ENCODE measurements around the gene SKIL. TPM values are rescaled to one million over a fixed set of nuclear protein-coding genes. Genes with fewer than 3 reads are reported as not detected.
A peak's percentile ranks its signal among the peaks of the same experiment; 100 is the strongest.

The SKIL gene
- total RNA-seq, 1 experiment from 2014 or later, result 15.1 TPM

- peak overlapping the region; percentile 90 for H2AFZ ChIP-seq (ENCODE audit: low read depth, low read length, poor library complexity, severe bottlenecking)
- POLR2A ChIA-PET, result no interaction called here
These were observed 27.1 kb upstream of the SKIL start for GRCh38 chr3:170330366-170330765.

DNA sequence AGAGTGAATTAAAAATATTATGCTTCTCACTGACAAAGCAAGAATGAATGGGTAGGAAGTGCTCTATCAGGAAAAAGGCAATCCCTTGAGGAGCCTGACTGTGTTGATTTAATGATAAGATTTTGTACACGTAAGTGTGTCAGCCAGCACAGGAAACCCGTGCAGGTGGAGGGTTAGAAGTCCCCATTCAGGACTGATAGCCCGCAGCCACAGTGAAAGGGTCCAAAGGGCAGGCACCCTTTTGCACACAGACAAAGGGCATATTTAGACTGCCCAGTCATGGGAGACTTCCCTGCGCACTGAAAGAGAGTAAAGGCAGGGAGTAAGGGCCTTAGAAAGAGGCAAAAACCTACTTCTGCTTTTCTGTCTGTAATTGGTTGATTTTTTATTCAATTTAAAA lies 26.4 kb upstream of the SKIL start:
- Histone ChIP-seq H3K9me2 (ENCODE audit: insufficient read depth) (no peaks in the 10 kb centered on the region), H4K20me1 (ENCODE audit: insufficient read depth) (no peaks in the 10 kb centered on the region), H3K4me2 (ENCODE audit: low read length) (0 out of 2 replicates have a peak overlapping the region, but pooled peaks have one; percentile 47), H3K79me2 (ENCODE audit: insufficient read depth, low read length) (no peaks in the 10 kb centered on the region), H3K9ac (ENCODE audit: low read length) (no peak overlapping the region), H3K36me3 (ENCODE audit: control insufficient read depth in 1 of 2, insufficient read depth in 2 of 2, low read length in 2 of 2) (no peaks in the 10 kb centered on the region), H3K27me3 (ENCODE audit: insufficient read depth, low read length) (no peaks in the 10 kb centered on the region), H2AFZ (ENCODE audit: low read depth, low read length, poor library complexity, severe bottlenecking) (no peak overlapping the region), H3K4me1 (ENCODE audit: control insufficient read depth in 1 of 2, insufficient read depth in 2 of 2, low read length in 2 of 2) (peaks cover 13 to 23% of the 10 kb centered on the region in 2 experiments; a peak in 3 of 4 replicates), H3K4me3 (replicated peaks in 1 of 2; ENCODE audit: low read depth in 1 of 2, low read length in 2 of 2) (no peak overlapping the region), H3K27ac (ENCODE audit: low read depth, low read length) (no peak overlapping the region), H3K9me3 (ENCODE audit: control insufficient read depth in 1 of 2, insufficient read depth in 1 of 2, low read depth in 1 of 2, low read length in 2 of 2) (no peaks in the 10 kb centered on the region)
- intact Hi-C loops (cut with micrococcal nuclease), result no loop called here
- ATAC-seq, result no peak
- RAD21 ChIA-PET (ENCODE audit: low non-redundant PET in 1 of 2, low total read pairs in 2 of 2, uncharacterized antibody in 2 of 2, unreplicated experiment in 2 of 2), result no interaction called here
- CTCF ChIA-PET, result no interaction called here
- no peak for DNase-seq (ENCODE audit: low read depth, low spot score)
- no TSS peak for BruUV-seq (replicated peaks)
- POLR2A ChIA-PET, result no interaction called here
- no peak for TF ChIP-seq FOSL1 (IDR thresholded peaks at IDR 0.05; ENCODE audit: low read depth)
- TF ChIP-seq RAD21 (IDR thresholded peaks at IDR 0.05; ENCODE audit: low read depth), result no peak
- no peak for TF ChIP-seq ATF3 (IDR thresholded peaks at IDR 0.05)
- no peak for TF ChIP-seq POLR2AphosphoS5 (IDR thresholded peaks at IDR 0.05; ENCODE audit: low read depth, low read length)
- TF ChIP-seq ZNF274 (IDR thresholded peaks at IDR 0.05; ENCODE audit: low read depth, low read length), result no peak
- TF ChIP-seq TCF7L2 (IDR thresholded peaks at IDR 0.05; ENCODE audit: borderline replicate concordance, extremely low read depth, insufficient read depth, insufficient read length), result no peak
- no peak for TF ChIP-seq EGR1 (IDR thresholded peaks at IDR 0.05; ENCODE audit: low read depth)
- TF ChIP-seq, protein P1, sequence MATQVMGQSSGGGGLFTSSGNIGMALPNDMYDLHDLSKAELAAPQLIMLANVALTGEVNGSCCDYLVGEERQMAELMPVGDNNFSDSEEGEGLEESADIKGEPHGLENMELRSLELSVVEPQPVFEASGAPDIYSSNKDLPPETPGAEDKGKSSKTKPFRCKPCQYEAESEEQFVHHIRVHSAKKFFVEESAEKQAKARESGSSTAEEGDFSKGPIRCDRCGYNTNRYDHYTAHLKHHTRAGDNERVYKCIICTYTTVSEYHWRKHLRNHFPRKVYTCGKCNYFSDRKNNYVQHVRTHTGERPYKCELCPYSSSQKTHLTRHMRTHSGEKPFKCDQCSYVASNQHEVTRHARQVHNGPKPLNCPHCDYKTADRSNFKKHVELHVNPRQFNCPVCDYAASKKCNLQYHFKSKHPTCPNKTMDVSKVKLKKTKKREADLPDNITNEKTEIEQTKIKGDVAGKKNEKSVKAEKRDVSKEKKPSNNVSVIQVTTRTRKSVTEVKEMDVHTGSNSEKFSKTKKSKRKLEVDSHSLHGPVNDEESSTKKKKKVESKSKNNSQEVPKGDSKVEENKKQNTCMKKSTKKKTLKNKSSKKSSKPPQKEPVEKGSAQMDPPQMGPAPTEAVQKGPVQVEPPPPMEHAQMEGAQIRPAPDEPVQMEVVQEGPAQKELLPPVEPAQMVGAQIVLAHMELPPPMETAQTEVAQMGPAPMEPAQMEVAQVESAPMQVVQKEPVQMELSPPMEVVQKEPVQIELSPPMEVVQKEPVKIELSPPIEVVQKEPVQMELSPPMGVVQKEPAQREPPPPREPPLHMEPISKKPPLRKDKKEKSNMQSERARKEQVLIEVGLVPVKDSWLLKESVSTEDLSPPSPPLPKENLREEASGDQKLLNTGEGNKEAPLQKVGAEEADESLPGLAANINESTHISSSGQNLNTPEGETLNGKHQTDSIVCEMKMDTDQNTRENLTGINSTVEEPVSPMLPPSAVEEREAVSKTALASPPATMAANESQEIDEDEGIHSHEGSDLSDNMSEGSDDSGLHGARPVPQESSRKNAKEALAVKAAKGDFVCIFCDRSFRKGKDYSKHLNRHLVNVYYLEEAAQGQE (IDR thresholded peaks at IDR 0.05; ENCODE audit: low read depth), result no peak
- no peak for TF ChIP-seq JUND (IDR thresholded peaks at IDR 0.05)
- TF ChIP-seq EZH2 (IDR thresholded peaks at IDR 0.05), result no peak
- TF ChIP-seq SRF (IDR thresholded peaks at IDR 0.05; ENCODE audit: low read depth), result no peak
- no peak for TF ChIP-seq SP1 (IDR thresholded peaks at IDR 0.05; ENCODE audit: low read depth)
- no peak for TF ChIP-seq ELF1 (IDR thresholded peaks at IDR 0.05; ENCODE audit: borderline replicate concordance, low read depth)

More at GRCh38 chr3:170330366-170330765, 27.1 kb upstream of the SKIL start:
- Histone ChIP-seq H3K4me1 (ENCODE audit: control insufficient read depth in 1 of 2, insufficient read depth in 2 of 2, low read length in 2 of 2) (peaks cover 13 to 23% of the 10 kb centered on the region in 2 experiments; a peak in 3 of 4 replicates), H3K9me3 (ENCODE audit: control insufficient read depth in 1 of 2, insufficient read depth in 1 of 2, low read depth in 1 of 2, low read length in 2 of 2) (no peaks in the 10 kb centered on the region), H3K36me3 (ENCODE audit: control insufficient read depth in 1 of 2, insufficient read depth in 2 of 2, low read length in 2 of 2) (no peaks in the 10 kb centered on the region), H3K9ac (ENCODE audit: low read length) (no peak overlapping the region), H3K27ac (ENCODE audit: low read depth, low read length) (no peak overlapping the region), H3K79me2 (ENCODE audit: insufficient read depth, low read length) (no peaks in the 10 kb centered on the region), H3K4me2 (ENCODE audit: low read length) (peak overlapping the region; percentile 47), H3K27me3 (ENCODE audit: insufficient read depth, low read length) (no peaks in the 10 kb centered on the region), H4K20me1 (ENCODE audit: insufficient read depth) (no peaks in the 10 kb centered on the region), H3K9me2 (ENCODE audit: insufficient read depth) (no peaks in the 10 kb centered on the region), H3K4me3 (replicated peaks in 1 of 2; ENCODE audit: low read depth in 1 of 2, low read length in 2 of 2) (0 out of 4 replicates have a peak overlapping the region, but pooled peaks of 1 of the 2 experiments have one; percentile 11)
- RAD21 ChIA-PET (ENCODE audit: low non-redundant PET in 1 of 2, low total read pairs in 2 of 2, uncharacterized antibody in 2 of 2, unreplicated experiment in 2 of 2), result no interaction called here
- intact Hi-C loops (cut with micrococcal nuclease), result no loop called here
- CTCF ChIA-PET, result no interaction called here
- no TSS peak for BruUV-seq (replicated peaks)
- TF ChIP-seq ELF1 (IDR thresholded peaks at IDR 0.05; ENCODE audit: borderline replicate concordance, low read depth), result no peak
- TF ChIP-seq, protein P2, sequence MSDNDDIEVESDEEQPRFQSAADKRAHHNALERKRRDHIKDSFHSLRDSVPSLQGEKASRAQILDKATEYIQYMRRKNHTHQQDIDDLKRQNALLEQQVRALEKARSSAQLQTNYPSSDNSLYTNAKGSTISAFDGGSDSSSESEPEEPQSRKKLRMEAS (IDR thresholded peaks at IDR 0.05), result no peak
- TF ChIP-seq FOSL1 (IDR thresholded peaks at IDR 0.05; ENCODE audit: low read depth), result peak; percentile 79
- TF ChIP-seq SP1 (IDR thresholded peaks at IDR 0.05; ENCODE audit: low read depth), result peak; percentile 35; the same call in 1 of the 2 replicates
- no peak for TF ChIP-seq RAD21 (IDR thresholded peaks at IDR 0.05; ENCODE audit: low read depth)
- no peak for TF ChIP-seq ZNF274 (IDR thresholded peaks at IDR 0.05; ENCODE audit: low read depth, low read length)
- peak; percentile 52 for TF ChIP-seq JUND (IDR thresholded peaks at IDR 0.05)
- TF ChIP-seq EZH2 (IDR thresholded peaks at IDR 0.05), result no peak
- ATAC-seq (peak; percentile 80), DNase-seq (ENCODE audit: low read depth, low spot score) (peak; percentile 28)
